Dermis blood vessel endothelial cell (primary cell): ENCODE measurements around the gene PCNA. TPM values are rescaled to one million over a fixed set of nuclear protein-coding genes. Genes with fewer than 3 reads are reported as not detected.

Experiments
- DNase-seq: peaks from one replicate; pipeline ENCODE4 v3.0.0; 2010
- total RNA-seq: library from RNA; depleted of rRNA; stranded (reverse); fragments of >200 nt; gene quantifications from 2 replicates; pipeline ENCODE4 v1.2.3, GENCODE V29; 2014

PCNA gene
- total RNA-seq, result 131 and 240 TPM in 2 replicates

GRCh38 chr20:5119435-5120184 lies at the start of gene PCNA:
PCNA (minus strand) TSS chr20:5119958; CDS start chr20:5119798, 160 bp downstream.
- peak; percentile 98 for DNase-seq

GRCh38 chr20:5168651-5169396 lies 49.1 kb upstream of the PCNA start:
- DNase-seq, result peak; percentile 82

- no peak for DNase-seq
Measured at GRCh38 chr20:5164645-5165625, 45.2 kb upstream of the PCNA start.

- DNase-seq, result no peak
Measured at GRCh38 chr20:5161536-5162164, 41.9 kb upstream of the PCNA start.

GRCh38 chr20:5160882-5161281 lies 41.1 kb upstream of the PCNA start:
- no peak for DNase-seq

- DNase-seq, result no peak
Measured at GRCh38 chr20:5159928-5160327, 40.2 kb upstream of the PCNA start.

- peak; percentile 55 for DNase-seq
Measured at GRCh38 chr20:5156675-5157448, 37.1 kb upstream of the PCNA start.

GRCh38 chr20:5155404-5155803 lies 35.6 kb upstream of the PCNA start:
- no peak for DNase-seq

GRCh38 chr20:5154543-5154925 lies 34.8 kb upstream of the PCNA start:
- DNase-seq, result no peak

GRCh38 chr20:5153612-5154542 lies 34.1 kb upstream of the PCNA start:
- no peak for DNase-seq

- DNase-seq, result no peak
Measured at GRCh38 chr20:5153152-5153467, 33.4 kb upstream of the PCNA start.

GRCh38 chr20:5150226-5151076 lies 30.7 kb upstream of the PCNA start:
- DNase-seq, result peak; percentile 69

- no peak for DNase-seq
Measured at GRCh38 chr20:5149892-5150225, 30.1 kb upstream of the PCNA start.

GRCh38 chr20:5148581-5148980 lies 28.8 kb upstream of the PCNA start:
- DNase-seq, result no peak

- no peak for DNase-seq
Measured at GRCh38 chr20:5146871-5147592, 27.3 kb upstream of the PCNA start.

GRCh38 chr20:5146099-5146668 lies 26.4 kb upstream of the PCNA start:
- DNase-seq, result no peak

- DNase-seq, result no peak
Measured at GRCh38 chr20:5145365-5146098, 25.8 kb upstream of the PCNA start.

- no peak for DNase-seq
Measured at GRCh38 chr20:5143851-5144250, 24.1 kb upstream of the PCNA start.
